H1 (cell line): ENCODE measurements around the gene MXI1. TPM values are rescaled to one million over a fixed set of nuclear protein-coding genes. Genes with fewer than 3 reads are reported as not detected.

Experiments
- CTCF ChIA-PET: fragments of 300-600 bp; sonication (Branson Sonifier 250); formaldehyde crosslinking; loops from one replicate; lab custom pipeline; 2021; ENCODE audit not compliant: partially characterized antibody; lab: Charles Lee
- POLR2A ChIA-PET: fragments of 300-600 bp; sonication (Branson Sonifier 250); formaldehyde crosslinking; loops from one replicate; lab custom pipeline; 2021; ENCODE audit warnings: inconsistent platforms; ENCODE audit not compliant: partially characterized antibody; lab: Charles Lee
- DNase-seq, 2 experiments: peaks; one replicate each; pipeline versions ENCODE4 v3.0.0 to v3.0.0-alpha.2; 2010 to 2022; ENCODE audit warnings: low spot score in 2 of 2, low read depth in 1 of 2, mixed read lengths in 1 of 2
- FAIRE-seq: peaks from 2 replicates; lab custom pipeline; 2011; peaks lifted over from hg19 to GRCh38; lab: Jason Lieb, UNC
- H2AFZ ChIP-seq: 2 replicates; pipeline ENCODE4 v1.8.1; 2012; ENCODE audit warnings: low read length, inconsistent platforms
- H2AK5ac ChIP-seq: 2 replicates; pipeline ENCODE4 v1.6.1; 2013; ENCODE audit warnings: low read depth, low read length
- H2BK120ac ChIP-seq: replicated peaks from 2 replicates; pipeline ENCODE3; 2013; ENCODE audit warnings: low read depth, low read length, inconsistent platforms
- H2BK12ac ChIP-seq: 2 replicates; pipeline ENCODE4 v1.6.1; 2013; ENCODE audit warnings: low read depth, low read length
- H2BK15ac ChIP-seq: 2 replicates; pipeline ENCODE4 v1.6.1; 2013; ENCODE audit warnings: low read length
- H2BK20ac ChIP-seq: 2 replicates; pipeline ENCODE4 v1.6.1; 2013; ENCODE audit warnings: low read length
- H2BK5ac ChIP-seq: 2 replicates; pipeline ENCODE4 v1.6.1; 2013; ENCODE audit warnings: low read depth, low read length
- H3K14ac ChIP-seq: 2 replicates; pipeline ENCODE4 v1.6.1; 2013; ENCODE audit warnings: inconsistent platforms; ENCODE audit not compliant: insufficient read length
- H3K18ac ChIP-seq: 2 replicates; pipeline ENCODE4 v1.6.1; 2013; ENCODE audit warnings: low read length; ENCODE audit errors: extremely low read depth
- H3K23ac ChIP-seq: 2 replicates; pipeline ENCODE4 v1.6.1; 2013; ENCODE audit warnings: inconsistent platforms; ENCODE audit not compliant: insufficient read length
- H3K23me2 ChIP-seq: 2 replicates; pipeline ENCODE4 v1.6.1; 2013; ENCODE audit warnings: low read depth, low read length
- H3K27ac ChIP-seq: 2 replicates; pipeline ENCODE4 v1.6.1; 2011; ENCODE audit warnings: low read depth, low read length, inconsistent platforms
- H3K27me3 ChIP-seq, 4 experiments: replicated peaks in 1 of 4; 1 replicate in 1 of 4; 2 replicates in 3 of 4; pipeline versions ENCODE4 v1.6.1 to v1.8.1; 2011 to 2013; ENCODE audit warnings: low read length in 3 of 4, mild to moderate bottlenecking in 3 of 4, inconsistent platforms in 2 of 4, mixed read lengths in 2 of 4, moderate library complexity in 1 of 4; ENCODE audit not compliant: control insufficient read depth in 3 of 4, insufficient read depth in 3 of 4; ENCODE audit errors: extremely low read depth in 1 of 4
- H3K36me3 ChIP-seq, 4 experiments: 2 replicates each; pipeline versions ENCODE4 v1.6.1 to v1.8.1; 2011 to 2013; ENCODE audit warnings: mild to moderate bottlenecking in 4 of 4, low read length in 3 of 4, moderate library complexity in 2 of 4, control low read depth in 1 of 4, inconsistent platforms in 1 of 4; ENCODE audit not compliant: insufficient read depth in 4 of 4, control insufficient read depth in 2 of 4
- H3K4ac ChIP-seq: replicated peaks from 2 replicates; pipeline ENCODE3; 2013; ENCODE audit warnings: low read length, low read depth, mixed read lengths, inconsistent platforms; ENCODE audit not compliant: insufficient read length
- H3K4me1 ChIP-seq, 4 experiments: replicated peaks in 1 of 4; 1 replicate in 1 of 4; 2 replicates in 3 of 4; pipeline versions ENCODE4 v1.6.1 to v1.8.1; 2011 to 2013; ENCODE audit warnings: low read length in 3 of 4, inconsistent platforms in 2 of 4, mixed read lengths in 1 of 4; ENCODE audit not compliant: insufficient read depth in 4 of 4, control insufficient read depth in 3 of 4
- H3K4me2 ChIP-seq, 2 experiments: 2 replicates each; pipeline versions ENCODE4 v1.6.1 to v1.8.1; 2011 to 2013; ENCODE audit warnings: low read depth in 2 of 2, low read length in 2 of 2, control low read depth in 1 of 2, inconsistent platforms in 1 of 2, mild to moderate bottlenecking in 1 of 2; ENCODE audit not compliant: insufficient read depth in 1 of 2
- H3K4me3 ChIP-seq, 4 experiments: fragments of 200-600, 300-600 bp in 1 of 4; sonication (generic), shearing (Covaris generic), sonication (Bioruptor Twin) in 1 of 4; 2 replicates each; pipeline versions ENCODE4 v1.5.1 to v1.8.1; 2011 to 2016; ENCODE audit warnings: low read length in 4 of 4, low read depth in 3 of 4, control low read depth in 2 of 4, inconsistent platforms in 2 of 4, mild to moderate bottlenecking in 2 of 4, mixed read lengths in 1 of 4, moderate library complexity in 1 of 4; ENCODE audit not compliant: insufficient read depth in 2 of 4; ENCODE audit errors: extremely low read depth in 1 of 4
- H3K56ac ChIP-seq: replicated peaks from 2 replicates; pipeline ENCODE3; 2013; ENCODE audit warnings: low read depth, mild to moderate bottlenecking, mixed read lengths, low read length, inconsistent platforms; ENCODE audit not compliant: insufficient read length
- H3K79me1 ChIP-seq: 2 replicates; pipeline ENCODE4 v1.6.1; 2013; ENCODE audit warnings: low read depth, low read length, control low read depth
- H3K79me2 ChIP-seq, 2 experiments: 2 replicates each; pipeline versions ENCODE4 v1.6.1 to v1.8.1; 2012 to 2013; ENCODE audit warnings: low read length in 2 of 2, mild to moderate bottlenecking in 2 of 2, inconsistent platforms in 1 of 2; ENCODE audit not compliant: insufficient read depth in 2 of 2, control insufficient read depth in 1 of 2
- H3K9ac ChIP-seq, 4 experiments: replicated peaks in 1 of 4; 1 replicate in 1 of 4; 2 replicates in 3 of 4; pipeline versions ENCODE4 v1.6.1 to v1.8.1; 2011 to 2013; ENCODE audit warnings: low read depth in 3 of 4, low read length in 3 of 4, control low read depth in 2 of 4, mild to moderate bottlenecking in 2 of 4, moderate library complexity in 2 of 4, inconsistent platforms in 1 of 4; ENCODE audit errors: extremely low read depth in 1 of 4
- H3K9me3 ChIP-seq, 2 experiments: 2 replicates each; pipeline versions ENCODE4 v1.6.1 to v1.8.1; 2012 to 2013; ENCODE audit warnings: mild to moderate bottlenecking in 2 of 2, moderate library complexity in 2 of 2, control low read depth in 1 of 2, inconsistent platforms in 1 of 2, low read depth in 1 of 2, low read length in 1 of 2, mixed read lengths in 1 of 2; ENCODE audit not compliant: insufficient read depth in 2 of 2
- H4K20me1 ChIP-seq, 2 experiments: replicated peaks in 1 of 2; 2 replicates each; pipeline versions ENCODE3 to v1.8.1; 2011 to 2013; ENCODE audit warnings: inconsistent platforms in 2 of 2, low read length in 2 of 2, mild to moderate bottlenecking in 1 of 2; ENCODE audit not compliant: insufficient read depth in 2 of 2, control insufficient read depth in 1 of 2
- H4K5ac ChIP-seq: 2 replicates; pipeline ENCODE4 v1.6.1; 2013; ENCODE audit warnings: low read length, low read depth, mixed read lengths, inconsistent platforms; ENCODE audit not compliant: insufficient read length
- H4K8ac ChIP-seq: 2 replicates; pipeline ENCODE4 v1.8.0; 2013; ENCODE audit warnings: mild to moderate bottlenecking, moderate library complexity, low read length, inconsistent platforms; ENCODE audit not compliant: insufficient read depth; ENCODE audit errors: extremely low read depth
- H4K91ac ChIP-seq: replicated peaks from 2 replicates; pipeline ENCODE3; 2013; ENCODE audit warnings: low read length, mixed read lengths, inconsistent platforms; ENCODE audit not compliant: insufficient read length
- CEBPB ChIP-seq: IDR thresholded peaks from 2 replicates; pipeline ENCODE4 v1.6.1; 2012; ENCODE audit warnings: low read depth, low read length
- CTBP2 ChIP-seq: IDR thresholded peaks from 2 replicates; pipeline ENCODE4 v1.7.0; 2011; ENCODE audit warnings: borderline replicate concordance, mild to moderate bottlenecking, moderate library complexity, mixed read lengths, low read length; ENCODE audit not compliant: insufficient read depth, insufficient read length
- HDAC6 ChIP-seq: IDR thresholded peaks from one replicate; pipeline ENCODE4 v1.7.1; 2012; ENCODE audit warnings: low read depth, mild to moderate bottlenecking, inconsistent platforms, low read length, moderate library complexity
- JUND ChIP-seq: IDR thresholded peaks from 2 replicates; pipeline ENCODE4 v1.6.1; 2011; ENCODE audit warnings: mild to moderate bottlenecking, improper control_type of control experiment, low read length
- KDM4A ChIP-seq: IDR thresholded peaks from one replicate; pipeline ENCODE4 v1.7.1; 2012; ENCODE audit warnings: low read depth, mild to moderate bottlenecking, moderate library complexity, low read length, inconsistent platforms; ENCODE audit not compliant: severe bottlenecking
- PHF8 ChIP-seq: fragments of 200-600 bp; sonication (generic); conservative IDR thresholded peaks from 2 replicates; pipeline ENCODE4 v1.7.1; 2012; ENCODE audit warnings: low read depth, mild to moderate bottlenecking, inconsistent platforms, low read length, moderate library complexity
- SAP30 ChIP-seq: fragments of 300-600 bp; sonication (generic); IDR thresholded peaks from 2 replicates; pipeline ENCODE4 v1.7.1; 2012; ENCODE audit warnings: low read length, moderate library complexity, mild to moderate bottlenecking, inconsistent platforms; ENCODE audit not compliant: insufficient read depth, insufficient replicate concordance
- SP1 ChIP-seq: IDR thresholded peaks from 2 replicates; pipeline ENCODE4 v1.6.1; 2011; ENCODE audit warnings: low read depth, low read length
- SP2 ChIP-seq: IDR thresholded peaks from 2 replicates; pipeline ENCODE4 v1.6.1; 2012; ENCODE audit warnings: mild to moderate bottlenecking, low read length, inconsistent platforms
- TCF12 ChIP-seq: IDR thresholded peaks from 2 replicates; pipeline ENCODE4 v1.6.1; 2011; ENCODE audit warnings: low read depth, mild to moderate bottlenecking, low read length
- WGBS, 2 experiments: shearing (Covaris generic) in 1 of 2; methylation state at CpG; one replicate each; pipeline versions ENCODE4 v1.1.6 to v1.1.7; 2013 to 2015; ENCODE audit warnings: low lambda C conversion rate in 2 of 2, mixed read lengths in 2 of 2, inconsistent platforms in 1 of 2, low coverage in 1 of 2, missing lambda C conversion rate in 1 of 2; ENCODE audit not compliant: insufficient replicate concordance in 2 of 2, insufficient coverage in 1 of 2, insufficient read length in 1 of 2; ENCODE audit errors: extremely low coverage in 1 of 2, missing lambda C conversion rate in 1 of 2; 5-methylcytosine and 5-hydroxymethylcytosine counted together
- polyA plus RNA-seq, 7 experiments: library from polyadenylated mRNA; depleted of rRNA in 3 of 7; stranded (reverse) in 5 of 7; unstranded in 2 of 7; fragments of >200 nt in 5 of 7; fragments of 200-250 nt in 2 of 7; gene quantifications; 1 replicate in 5 of 7; 2 replicates in 1 of 7; 4 replicates in 1 of 7; pipeline versions ENCODE4 v1.2.1 to v1.2.3, GENCODE V29; 2011 to 2013; ENCODE audit warnings: missing spikeins in 2 of 7, mixed read lengths in 2 of 7
- total RNA-seq: library from RNA; stranded (reverse); fragmentation: NEBNext Ultra II Directional; extraction: Animal tissue kit (Norgen Biotek cat#: 25700); gene quantifications from 2 replicates; pipeline ENCODE4 v1.2.1, GENCODE V29; 2021
- TF ChIP-seq, protein P1 (sequence below): IDR thresholded peaks from 2 replicates; pipeline ENCODE4 v1.6.1; 2012; ENCODE audit warnings: inconsistent platforms

The MXI1 gene
- total and polyA plus RNA-seq, 2 of the 8 experiments (the other 6 are each of a cell fraction or from before 2014, with no cell fraction given): 5.7 to 8.8 TPM

DNA sequence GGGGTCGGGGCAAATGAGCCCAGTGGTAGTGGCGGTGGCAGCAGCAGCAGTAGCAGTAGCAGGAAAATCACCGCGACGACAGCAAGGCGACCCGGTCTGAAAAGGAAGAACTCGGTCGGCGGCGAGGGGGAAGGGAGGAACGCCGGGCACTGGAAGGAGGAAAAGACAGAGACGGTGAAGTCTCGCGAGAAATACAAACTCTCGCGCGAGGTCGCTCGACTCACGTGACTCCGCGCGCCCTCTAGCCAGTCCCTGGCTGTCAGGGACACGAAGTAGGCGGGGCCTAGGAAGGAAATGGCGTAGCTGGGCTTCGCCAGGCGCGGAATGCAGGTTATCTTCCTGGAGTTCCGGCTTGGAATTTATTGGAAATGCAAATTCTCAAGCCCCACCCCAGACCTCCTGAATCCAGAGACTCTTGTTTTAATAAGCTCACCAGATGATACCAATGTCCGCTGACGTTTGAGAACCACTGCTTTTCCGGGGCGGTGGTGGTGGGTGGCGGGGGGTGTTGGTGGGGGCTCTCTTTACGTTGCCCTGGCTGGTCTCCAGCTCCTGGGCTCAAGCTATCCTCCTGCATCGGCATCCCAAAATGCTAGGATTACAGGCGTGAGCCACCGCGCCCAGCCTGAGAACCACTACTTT is 97.5 kb downstream of the MXI1 start, which contains the start of gene SMNDC1:
Gene SMNDC1, minus strand, starts transcription at position 141 of the 642 bp plus-strand sequence. CDS start 1,333 bp downstream, outside the sequence.
- H3K18ac ChIP-seq: peak within 1 kb of the TSS; percentile 66; the same call in 1 of the 2 replicates
- no peak within 1 kb of the TSS for H2AFZ ChIP-seq
- H4K91ac ChIP-seq: no peak within 1 kb of the TSS
- peak within 1 kb of the TSS; percentile 49 for H3K56ac ChIP-seq
- peak; percentile 95 for FAIRE-seq
- H3K36me3 ChIP-seq: peaks cover 3 to 31% (median 23%) of the 10 kb centered on the region in 4 experiments
- H3K9me3 ChIP-seq: no peaks in the 10 kb centered on the region
- no peak within 1 kb of the TSS for H2BK120ac ChIP-seq
- 0 out of 7 replicates have a peak, but pooled peaks cover 0 to 3% (median 0%) of the 10 kb centered on the region in 4 experiments for H3K4me1 ChIP-seq
- peak within 1 kb of the TSS; percentile 66 to 90 (median 78) for H3K4me3 ChIP-seq
- no peak within 1 kb of the TSS for H2AK5ac ChIP-seq
- H3K27ac ChIP-seq: peak within 1 kb of the TSS; percentile 81
- peak within 1 kb of the TSS; percentile 40 to 69 for H3K4me2 ChIP-seq
- H3K4ac ChIP-seq: no peak within 1 kb of the TSS
- H3K79me2 ChIP-seq: peaks cover 6 to 46% of the 10 kb centered on the region in 2 experiments
- peak within 1 kb of the TSS; percentile 88 to 100 (median 92) for H3K9ac ChIP-seq
- no peak within 1 kb of the TSS for H2BK12ac ChIP-seq
- ChIA-PET CTCF (interaction anchor here (0.8 to 4.7 kb wide), 9 partner anchors 13 to 371 kb away, joined by 3 to 41 read pairs (median 4); no protein-coding TSS in a partner anchor), POLR2A (interaction anchor here (0.7 to 2.8 kb wide), 12 partner anchors 9 to 568 kb away, joined by 3 to 12 read pairs (median 5); partner anchors contain the start of gene DUSP5)
- H3K23me2 ChIP-seq: 0 out of 2 replicates have a peak, but pooled peaks cover 2% of the 10 kb centered on the region
- 0 out of 2 replicates have a peak within 1 kb of the TSS, but pooled peaks have one; percentile 57 for H2BK5ac ChIP-seq
- 2% methylated on average over 34 of the region's 42 CpGs; no CpG with 5 or more reads in 1 of the 2 experiments for WGBS, 2 experiments
- peaks cover 5 to 7% of the 10 kb centered on the region in 2 experiments for H4K20me1 ChIP-seq
- H3K23ac ChIP-seq: no peak within 1 kb of the TSS
- no peaks in the 10 kb centered on the region for H3K27me3 ChIP-seq
- peak within 1 kb of the TSS; percentile 95; the same call in 1 of the 2 replicates for H4K8ac ChIP-seq
- H2BK20ac ChIP-seq: no peak within 1 kb of the TSS
- H3K79me1 ChIP-seq: 0 out of 2 replicates have a peak, but pooled peaks cover 2% of the 10 kb centered on the region
- peak; percentile 97 to 99 for DNase-seq
- peak within 1 kb of the TSS; percentile 96 for H4K5ac ChIP-seq
- no peak within 1 kb of the TSS for H2BK15ac ChIP-seq
- no peak within 1 kb of the TSS for H3K14ac ChIP-seq
- TF ChIP-seq SP1 (no peak), PHF8 (peak; percentile 57; the same call in 1 of the 2 replicates), SAP30 (peak; percentile 23), KDM4A (no peak), HDAC6 (no peak), JUND (no peak), TCF12 (no peak), CEBPB (no peak), CTBP2 (no peak), SP2 (no peak)
- TF ChIP-seq, protein P1, sequence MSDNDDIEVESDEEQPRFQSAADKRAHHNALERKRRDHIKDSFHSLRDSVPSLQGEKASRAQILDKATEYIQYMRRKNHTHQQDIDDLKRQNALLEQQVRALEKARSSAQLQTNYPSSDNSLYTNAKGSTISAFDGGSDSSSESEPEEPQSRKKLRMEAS: peak; percentile 49
